GM18517 (cell line): ENCODE measurements around the gene ANKRD9.

Experiments
- ATAC-seq: cut with Tn5 transposase; IDR thresholded peaks from one replicate; pipeline ENCODE4 v1.9.1; 2021; ENCODE audit warnings: mild to moderate bottlenecking, moderate library complexity; ENCODE audit not compliant: unreplicated experiment

Gene ANKRD9

DNA sequence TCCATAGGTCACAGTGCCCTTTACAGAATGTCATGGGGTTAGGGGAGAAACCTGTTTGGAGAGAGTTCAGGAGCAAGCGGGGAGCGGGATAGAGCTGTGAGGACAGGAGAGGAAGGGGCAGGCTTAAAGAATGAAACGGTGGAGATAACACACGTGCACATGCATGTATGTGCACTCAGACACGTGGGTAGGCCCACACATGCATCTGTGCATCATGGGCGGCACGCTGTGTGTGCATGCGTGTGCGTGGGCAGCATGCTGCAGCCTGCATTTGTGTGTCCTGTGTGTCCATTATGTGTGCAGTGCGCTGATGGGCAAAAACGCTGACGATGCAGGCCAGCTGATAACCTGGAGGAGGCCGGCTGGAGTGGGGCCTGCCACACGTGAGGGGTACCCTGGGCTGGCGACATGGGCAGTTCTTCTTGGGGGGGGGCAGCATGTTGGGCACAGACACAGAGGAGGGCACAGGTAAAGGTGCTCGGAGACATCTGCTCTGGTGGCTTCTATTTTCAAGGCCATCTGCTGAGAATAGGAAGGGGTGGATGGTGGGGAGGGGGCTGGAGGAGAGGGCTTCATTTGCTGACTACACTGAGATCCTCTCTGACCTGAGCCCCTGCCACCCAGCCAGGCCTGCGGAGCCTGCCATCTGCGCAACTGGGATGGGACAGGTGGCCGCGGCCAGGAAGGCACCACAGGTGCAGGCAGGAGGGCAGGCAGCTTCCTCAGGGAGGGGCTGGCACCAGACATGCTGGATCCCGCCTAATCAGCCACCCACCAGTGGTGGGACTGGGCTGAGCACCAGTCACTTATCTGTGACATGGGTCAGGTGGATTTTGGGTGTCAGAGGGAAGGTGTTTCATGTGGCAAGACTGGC is 4.6 kb upstream of the ANKRD9 start:
- no peak for ATAC-seq

DNA sequence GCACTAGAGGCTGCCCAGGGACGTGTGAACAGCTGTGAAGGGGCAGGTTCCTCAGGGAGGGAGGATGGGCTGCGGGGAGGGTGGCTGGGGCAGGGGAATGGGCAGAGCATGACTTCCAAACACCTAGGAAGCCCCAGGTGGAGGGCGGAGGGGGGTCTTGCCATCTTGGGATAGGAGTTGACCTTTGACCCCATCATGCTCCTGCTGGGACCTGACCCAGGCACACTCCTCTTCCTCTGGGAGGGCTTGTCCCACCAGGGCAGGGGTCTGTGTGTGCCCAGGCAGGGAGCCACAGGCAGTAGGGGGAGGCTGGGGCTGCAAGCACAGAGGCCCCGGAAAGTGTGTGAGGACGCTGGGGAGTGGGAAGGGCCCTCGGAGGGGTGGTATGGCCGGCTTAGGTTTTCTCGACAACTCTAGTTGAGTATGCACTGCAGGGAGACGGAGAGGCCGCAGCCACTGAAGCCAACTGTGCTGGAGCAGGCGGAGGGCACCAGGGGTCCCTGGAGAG is 3.3 kb upstream of the ANKRD9 start:
- no peak for ATAC-seq

DNA sequence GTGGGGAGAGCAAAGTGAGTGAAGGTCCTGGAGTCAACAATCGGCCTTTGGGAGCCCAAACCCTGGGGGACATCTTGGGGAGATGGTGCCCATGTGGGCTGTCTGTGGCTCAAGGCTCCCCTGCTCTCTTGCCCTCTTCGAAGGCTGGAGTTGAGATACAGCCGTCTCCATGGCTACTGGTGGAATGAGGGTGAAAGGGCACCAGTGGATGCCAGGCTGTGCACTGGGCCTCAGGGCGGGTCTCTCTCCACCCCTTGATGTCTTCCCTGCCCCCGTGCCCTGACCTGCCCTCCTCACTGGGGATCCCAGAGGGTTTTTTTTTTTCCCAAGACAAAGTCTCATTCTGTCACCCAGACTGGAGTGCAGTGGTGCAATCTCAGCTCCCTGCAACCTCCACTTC is 2.0 kb upstream of the ANKRD9 start:
- ATAC-seq = no peak

DNA sequence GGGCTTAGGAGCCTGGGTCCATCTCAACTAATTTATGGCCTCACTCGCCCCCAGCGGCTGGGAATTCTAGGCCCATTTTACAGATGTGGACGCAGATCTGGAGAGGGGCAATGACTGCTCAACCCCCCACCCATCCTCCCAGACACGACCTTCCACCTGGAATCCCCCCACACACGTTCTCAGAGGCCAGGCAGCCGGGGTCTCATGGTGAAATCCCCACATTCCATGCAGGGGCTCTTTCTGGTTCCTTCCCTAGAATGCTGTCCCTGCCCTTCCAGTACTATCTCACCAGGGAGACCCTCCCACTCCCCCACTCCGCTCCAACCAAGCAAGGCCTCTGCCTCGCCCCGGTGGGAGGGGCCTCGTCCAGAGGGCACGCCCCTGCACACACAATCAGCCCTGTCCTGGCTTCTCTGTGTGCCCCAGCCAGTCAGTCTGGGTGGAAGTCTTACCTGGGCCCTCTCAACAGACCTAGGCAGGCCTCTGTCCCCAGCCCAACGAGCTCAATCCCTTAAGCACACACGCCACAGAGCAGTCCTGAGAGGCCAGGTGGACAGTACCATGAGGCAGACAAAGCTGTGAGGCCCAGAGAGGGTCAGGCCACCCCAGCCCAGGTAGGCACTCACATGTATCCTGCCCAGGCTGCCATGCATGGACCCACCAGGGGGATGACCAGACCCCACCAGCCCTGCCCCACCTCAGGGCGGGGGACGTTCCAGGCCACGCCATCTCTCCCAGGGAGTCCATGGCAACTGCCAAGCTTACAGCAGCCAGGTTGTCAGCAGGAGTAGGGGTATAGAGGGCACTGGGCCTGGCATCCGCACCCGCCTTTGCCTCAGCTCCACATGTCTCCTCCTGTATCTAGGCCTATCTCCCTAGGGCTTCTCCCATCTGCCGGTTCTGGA is 1.3 kb upstream of the ANKRD9 start:
- no peak for ATAC-seq

DNA sequence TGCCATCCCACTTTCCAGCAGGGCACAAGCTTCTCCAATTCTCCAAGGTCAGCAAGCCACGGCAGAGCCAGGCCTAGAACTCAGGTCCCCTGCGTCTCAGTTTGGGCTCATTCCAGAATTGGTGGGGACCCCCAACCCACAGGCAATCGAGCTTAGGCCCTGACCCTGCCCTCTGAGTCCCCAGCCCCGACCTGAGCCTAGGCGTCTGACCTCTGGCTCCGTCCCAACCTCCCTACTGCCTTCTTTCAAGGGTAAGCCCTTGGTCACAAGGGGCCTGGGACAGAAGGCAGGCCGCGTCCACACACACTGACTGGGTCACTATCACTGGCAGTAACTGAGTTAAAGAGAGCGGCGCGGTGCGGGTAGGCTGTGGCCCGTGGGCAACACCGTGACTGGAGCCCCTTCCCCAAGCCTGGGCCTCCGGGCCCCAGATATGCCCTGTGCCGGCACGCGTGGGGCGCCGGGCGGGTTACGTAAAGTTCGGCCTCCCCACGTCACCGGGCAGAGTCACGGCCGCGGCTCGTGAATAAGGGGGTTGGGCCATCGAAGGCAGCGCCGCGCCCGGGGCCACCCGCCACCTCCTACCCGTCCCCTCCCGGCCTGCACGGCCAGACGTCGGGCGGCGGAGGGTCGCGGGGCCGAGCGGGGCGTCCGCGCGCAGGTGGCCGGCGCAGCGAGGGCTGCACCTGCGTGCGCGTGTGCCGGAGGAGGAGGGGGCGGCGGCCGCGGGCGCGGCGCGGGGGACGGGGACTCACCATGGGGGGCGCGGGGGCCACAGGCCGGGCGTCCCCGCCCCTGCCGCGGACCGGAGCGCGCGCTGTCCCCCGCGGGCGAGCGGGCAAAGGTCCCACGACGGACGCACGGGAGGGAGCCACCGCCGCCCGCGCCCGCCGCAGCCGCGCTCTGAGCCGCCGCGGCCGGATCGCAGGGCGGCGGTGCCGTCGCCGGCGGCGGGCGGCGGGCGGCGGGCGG is 516 bp downstream of the ANKRD9 start:
- ATAC-seq = no peak

DNA sequence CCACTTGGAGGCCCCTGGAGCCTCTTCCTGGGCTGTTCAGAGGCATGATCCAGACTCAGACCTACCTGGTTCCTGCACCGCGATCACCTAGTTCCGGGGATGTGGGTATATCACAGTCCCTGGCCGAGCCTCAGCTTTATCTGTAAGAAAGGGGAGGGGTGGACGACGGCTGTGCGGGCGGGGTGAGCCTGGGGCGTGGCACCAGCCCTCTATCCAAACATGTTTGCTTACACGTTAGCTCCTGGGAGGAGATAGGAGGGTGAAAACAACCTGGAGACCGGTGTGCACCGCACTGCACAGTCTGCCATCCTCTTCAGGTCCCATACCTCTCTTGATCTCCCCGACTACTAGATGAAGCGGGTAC is 1.2 kb downstream of the ANKRD9 start:
- no peak for ATAC-seq

DNA sequence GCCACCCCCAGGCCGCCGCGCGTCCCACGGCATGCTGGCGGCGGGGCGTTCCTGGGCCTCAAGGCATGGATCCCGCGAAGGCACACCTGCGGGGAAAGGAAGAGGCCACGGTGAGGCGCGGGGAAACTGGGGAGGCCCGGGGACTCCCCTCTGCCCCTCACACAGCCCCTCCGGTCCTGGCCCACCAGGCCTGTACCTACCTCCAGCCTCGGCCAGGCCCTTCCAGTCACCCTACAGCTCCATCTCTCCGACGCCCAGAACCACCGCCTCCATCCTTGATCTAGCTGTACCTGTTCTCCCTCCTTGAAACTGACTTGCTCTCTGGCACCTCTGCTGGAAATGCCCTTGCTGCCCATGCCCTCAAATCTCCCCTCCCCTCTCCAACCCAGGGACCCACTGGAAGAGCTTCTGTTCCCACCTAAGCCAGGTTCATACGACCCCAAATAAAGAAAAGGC is 1.7 kb downstream of the ANKRD9 start:
- no peak for ATAC-seq

DNA sequence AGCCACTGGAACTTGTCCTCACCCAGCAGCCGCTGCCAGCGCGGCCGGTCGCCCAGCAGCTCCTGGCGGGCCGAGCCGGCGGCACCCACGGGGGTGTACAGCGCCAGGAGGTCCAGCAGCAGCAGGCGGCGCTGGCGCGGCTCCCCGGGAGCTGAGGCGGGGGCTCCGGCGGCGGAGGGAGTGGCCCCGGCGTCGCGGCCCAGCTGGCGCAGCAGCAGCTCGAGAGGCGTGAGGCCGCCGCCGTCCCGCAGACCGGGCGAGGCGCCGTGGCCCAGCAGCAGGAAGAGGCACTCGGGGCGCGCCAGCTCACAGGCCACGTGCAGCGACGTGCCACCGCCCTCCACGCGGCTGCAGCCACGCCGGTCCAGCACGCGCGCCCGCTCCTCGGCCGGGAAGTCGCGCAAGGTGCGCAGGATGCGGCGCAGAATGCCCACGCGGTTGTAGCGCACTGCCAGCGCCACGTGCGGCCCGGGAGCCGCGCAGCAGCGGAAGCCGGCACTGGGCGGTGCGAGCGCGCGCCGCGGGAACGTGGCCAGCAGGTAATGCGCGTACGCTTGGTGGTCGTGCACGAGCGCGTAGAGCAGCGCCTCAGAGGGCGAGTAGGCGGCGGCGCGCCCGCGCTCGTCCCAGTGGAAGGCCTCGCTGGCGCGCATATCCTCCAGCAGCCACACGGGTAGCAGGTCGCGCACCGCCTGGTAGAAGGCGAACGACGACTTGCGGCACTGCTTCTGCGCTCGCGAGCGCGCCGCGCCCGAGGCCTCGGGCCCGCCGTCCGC is 2.3 kb downstream of the ANKRD9 start:
- no peak for ATAC-seq

DNA sequence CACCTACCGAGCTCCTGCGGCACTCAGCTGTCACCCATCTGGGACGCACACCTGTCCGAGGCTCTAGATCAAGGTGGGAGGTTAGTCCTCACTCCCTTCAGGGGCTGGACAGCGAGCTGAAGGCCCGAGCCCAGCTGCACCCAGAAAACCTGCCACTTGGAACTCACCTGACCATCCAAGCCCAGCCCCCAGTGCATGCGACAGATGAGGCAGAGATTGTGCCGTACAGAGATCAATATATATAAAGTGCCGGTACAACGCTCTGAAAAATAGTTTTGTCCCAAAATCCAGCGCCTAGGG is 3.0 kb downstream of the ANKRD9 start:
- no peak for ATAC-seq

DNA sequence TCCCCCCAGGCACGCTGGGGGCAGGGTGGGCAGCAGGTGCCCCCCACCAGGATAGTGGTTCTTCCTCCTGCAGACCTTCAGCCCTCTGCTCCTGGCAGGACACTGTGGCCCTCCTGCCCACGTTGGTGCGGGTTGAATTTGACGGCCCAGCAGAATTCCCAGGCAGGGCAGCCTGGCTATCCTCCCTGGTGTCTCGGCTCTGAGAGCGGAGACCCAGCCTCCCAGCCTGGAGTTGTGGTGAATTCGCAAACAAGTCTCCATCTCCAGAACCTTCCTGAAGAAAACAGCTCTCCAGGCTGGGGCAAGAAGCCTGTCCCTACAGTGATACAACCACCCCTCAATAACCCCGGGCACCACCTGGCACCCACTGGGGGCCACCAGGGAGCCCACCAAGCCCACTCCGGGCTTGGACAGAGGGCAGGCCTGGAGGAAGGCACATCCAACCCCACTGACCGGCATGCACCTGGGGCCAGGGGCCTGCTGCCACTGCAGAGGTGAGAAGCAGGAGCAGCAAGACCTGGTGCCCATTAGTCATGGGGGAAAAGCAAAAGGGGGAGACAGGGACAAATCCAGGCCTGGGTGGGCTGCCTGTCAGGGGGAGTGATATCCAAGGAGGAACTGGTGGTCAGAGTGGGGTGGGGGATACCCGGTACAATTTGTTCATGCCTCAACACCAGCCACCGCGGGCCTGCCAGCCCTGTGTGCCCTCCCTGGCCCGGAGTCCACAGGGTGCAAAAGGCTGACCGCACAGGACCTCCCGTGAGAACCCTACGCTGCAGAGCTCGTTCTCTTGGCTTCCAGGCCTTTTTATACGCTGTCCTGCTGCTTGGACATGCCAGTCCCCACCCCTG is 3.6 kb downstream of the ANKRD9 start:
- ATAC-seq = no peak

DNA sequence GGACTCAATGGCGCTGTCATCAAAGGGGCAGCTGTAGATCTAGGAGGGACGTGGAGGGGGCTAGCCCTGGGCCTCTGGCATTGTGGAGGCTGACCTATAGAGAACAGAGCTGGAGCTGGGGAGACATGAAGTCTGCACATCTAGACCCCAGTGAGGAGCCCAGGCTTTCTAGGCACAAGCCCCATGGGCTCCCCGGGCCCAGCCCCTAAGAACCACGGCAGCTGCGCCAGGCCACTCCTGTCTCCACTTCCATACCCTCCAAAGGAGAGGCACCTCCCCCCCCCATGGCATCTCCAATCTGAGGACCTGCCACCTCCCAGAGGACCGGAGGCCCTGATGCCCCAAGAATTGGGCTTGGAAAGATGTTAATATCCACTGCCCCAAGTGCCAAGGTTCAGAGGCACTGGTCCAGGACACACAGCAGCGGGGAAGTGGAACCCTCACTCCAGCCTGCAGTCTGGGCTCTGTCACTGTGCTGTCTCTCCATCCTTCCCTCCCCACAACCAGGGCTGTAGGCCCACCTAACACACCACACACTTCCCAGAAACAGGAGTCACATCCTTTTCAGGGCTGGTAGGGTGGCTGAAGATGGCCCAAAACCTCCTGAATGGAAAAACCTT is 4.5 kb downstream of the ANKRD9 start:
- ATAC-seq = no peak

DNA sequence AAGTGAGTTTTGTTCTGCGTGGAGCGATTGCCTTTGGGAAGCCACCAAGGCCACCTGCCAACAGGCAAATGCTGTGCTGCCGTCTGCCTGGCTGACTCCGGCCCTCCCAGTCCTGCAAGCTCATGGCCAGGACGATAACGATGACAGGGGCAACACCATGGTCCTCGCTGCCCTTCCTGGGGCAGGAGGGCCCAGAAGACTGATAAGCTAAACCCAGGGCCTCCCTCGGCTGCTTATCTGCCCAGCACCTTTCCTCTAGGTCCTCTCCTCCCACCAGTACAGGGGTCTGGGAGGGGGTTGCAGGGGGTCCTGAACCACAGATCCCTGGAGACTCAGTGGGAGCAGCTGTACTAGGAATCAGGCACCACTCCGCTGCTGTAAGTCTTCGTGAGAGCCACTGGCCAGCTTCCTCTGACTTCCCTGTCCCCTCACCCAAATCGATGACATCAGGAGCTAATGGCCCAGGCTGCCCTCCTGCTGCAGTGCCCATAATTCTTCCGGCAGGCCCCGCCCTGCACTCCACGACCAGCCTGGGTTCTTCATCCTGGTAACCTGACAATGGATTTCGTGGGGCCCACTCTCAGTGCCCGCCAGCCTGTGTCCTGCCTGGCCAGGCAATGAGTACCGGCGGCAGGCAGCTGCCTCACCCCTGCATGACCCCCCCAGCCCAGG is 5.1 kb downstream of the ANKRD9 start:
- no peak for ATAC-seq

DNA sequence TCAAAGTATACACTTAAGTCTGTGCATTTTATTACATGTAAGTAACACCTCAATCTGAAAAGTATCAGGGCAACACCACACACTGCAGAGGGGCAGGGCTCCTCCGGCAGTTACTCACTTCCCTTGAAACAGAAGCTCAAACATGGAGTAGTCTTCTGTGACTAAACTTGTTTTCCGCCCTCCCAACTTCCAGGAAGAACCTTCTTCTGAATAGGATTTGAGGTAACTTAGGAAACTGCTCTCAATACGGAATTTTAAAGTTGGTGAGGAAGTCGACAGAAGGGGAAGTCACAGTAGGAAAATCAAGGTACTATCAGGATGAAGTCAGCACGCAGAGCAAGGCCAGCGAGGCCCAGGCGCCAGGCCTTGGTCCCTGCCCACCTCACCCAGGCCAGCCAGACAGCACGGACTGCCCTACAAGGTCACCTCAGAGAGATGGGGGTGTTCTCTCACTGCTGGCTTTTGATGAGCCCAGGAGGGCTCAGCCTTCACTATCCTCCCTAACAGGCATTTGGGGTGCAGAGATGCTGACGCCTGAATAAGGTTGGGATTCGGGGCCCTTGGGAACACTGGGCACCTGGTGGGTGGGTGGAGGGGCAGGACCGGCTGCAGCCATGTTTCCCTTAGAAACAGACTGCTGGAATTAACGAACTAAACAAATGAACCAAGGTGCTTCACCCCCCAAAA is 5.8 kb downstream of the ANKRD9 start:
- ATAC-seq = no peak

DNA sequence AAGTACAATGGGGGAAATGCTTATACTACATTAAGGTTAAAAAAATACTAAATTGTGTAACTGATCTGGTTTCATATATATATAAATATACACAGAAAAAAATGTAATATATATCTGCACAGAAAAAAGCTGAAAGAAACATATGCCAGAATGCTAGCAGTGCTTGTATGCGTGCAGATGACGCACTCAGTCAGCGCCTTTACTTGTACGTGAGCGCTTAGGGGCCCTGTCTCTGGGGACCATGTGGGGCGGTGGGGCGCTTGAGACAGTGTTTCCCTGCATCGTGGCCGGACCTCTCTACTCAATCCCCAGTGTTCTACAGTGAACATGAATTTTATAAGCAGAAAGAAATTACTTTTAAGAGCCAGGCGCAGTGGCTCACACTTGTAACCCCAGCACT is 7.0 kb downstream of the ANKRD9 start:
- no peak for ATAC-seq

DNA sequence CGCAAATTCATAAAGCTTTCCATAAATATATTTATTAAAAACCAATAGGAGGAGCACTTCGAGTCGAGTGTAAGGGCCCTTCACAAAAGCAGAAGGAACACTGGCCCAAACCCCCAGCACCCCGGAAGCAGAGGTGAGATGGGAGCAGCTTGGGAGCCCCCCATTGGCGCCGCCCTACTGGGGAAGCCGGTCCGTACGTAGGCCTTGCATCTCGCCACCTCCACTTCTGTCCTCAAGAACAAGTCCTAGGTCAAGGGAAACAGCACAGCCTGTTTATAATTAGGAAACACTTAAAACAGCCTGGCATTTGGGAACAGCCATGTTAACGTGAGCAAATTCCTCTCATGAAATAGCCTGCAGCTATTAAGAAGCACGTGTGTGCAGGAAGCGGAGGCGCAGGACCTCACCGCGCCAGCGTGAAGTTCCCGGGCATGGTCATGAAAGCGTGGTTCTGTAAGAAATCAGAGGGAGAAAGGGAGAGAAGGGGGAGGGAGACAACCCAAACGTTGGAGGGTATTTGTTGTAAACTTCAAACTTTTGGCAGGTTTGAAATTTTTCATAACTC is 7.7 kb downstream of the ANKRD9 start:
- no peak for ATAC-seq

DNA sequence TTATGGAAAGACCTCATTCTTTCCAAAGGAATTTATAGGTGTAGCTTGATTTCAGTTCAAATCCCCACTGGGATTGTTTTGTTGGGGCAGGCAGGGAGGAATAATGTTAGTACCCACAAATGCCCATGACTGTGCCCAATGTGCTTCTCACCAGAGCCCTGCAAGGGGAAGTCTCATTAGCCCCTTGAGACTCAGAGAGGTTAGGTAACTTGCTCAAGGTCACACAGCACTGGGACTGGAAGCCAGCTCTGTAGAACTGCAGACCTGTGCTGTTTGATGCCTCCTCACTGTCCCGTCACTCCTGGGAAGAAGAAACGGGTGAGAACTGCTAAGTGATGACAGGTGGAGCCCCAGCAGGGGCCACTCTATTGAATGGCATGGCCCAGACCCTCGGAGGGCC is 8.9 kb downstream of the ANKRD9 start:
- ATAC-seq = no peak

DNA sequence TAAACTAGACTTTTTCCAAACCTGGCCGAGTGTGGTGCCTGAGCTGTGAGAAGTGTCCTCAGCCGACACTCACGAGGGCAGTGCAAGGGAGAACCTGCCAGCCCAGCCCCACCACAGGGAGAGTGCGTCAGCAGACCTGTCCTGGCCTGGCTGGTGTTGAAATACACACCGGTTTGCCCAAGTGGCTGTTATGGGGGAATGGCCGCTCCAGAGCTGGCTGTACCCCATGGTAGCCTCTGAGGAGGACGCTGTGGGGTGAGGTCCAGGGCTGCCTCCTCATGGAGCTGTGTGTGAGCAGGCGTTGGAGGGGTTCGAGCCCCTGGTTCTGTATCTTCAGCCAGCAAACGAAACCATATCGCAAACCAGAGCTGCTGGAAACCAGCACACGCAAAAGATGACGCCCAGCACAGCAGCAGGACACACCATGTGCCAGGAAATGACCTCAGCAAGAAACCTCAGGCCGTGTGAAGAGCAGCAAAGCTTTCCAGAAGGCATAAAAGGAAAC is 9.4 kb downstream of the ANKRD9 start:
- no peak for ATAC-seq
